BE2C (cell line): ENCODE data around the gene MAMLD1.

Experiments used
- DNase-seq: peaks from one replicate; pipeline ENCODE4 v3.0.0-alpha.2; 2020
- H3K27me3 ChIP-seq: fragments of 250-450 bp; sonication (Bioruptor Pico); 2 replicates; pipeline ENCODE4 v1.5.1; 2020; ENCODE audit warnings: mild to moderate bottlenecking
- H3K36me3 ChIP-seq: fragments of 250-450 bp; sonication (Bioruptor Pico); 2 replicates; pipeline ENCODE4 v1.5.1; 2020; ENCODE audit warnings: mild to moderate bottlenecking
- H3K4me1 ChIP-seq: fragments of 250-450 bp; sonication (Bioruptor Pico); 2 replicates; pipeline ENCODE4 v1.5.1; 2020
- H3K4me3 ChIP-seq: 2 replicates; pipeline ENCODE4 v1.5.1; 2011; ENCODE audit warnings: low read depth, low read length
- H3K9me3 ChIP-seq: fragments of 250-450 bp; sonication (Bioruptor Pico); 2 replicates; pipeline ENCODE4 v1.5.1; 2020
- TF ChIP-seq, protein P1 (sequence below): IDR thresholded peaks from 2 replicates; pipeline ENCODE4 v1.5.1; 2012; ENCODE audit warnings: mild to moderate bottlenecking, low read depth, low read length

The MAMLD1 gene

DNA sequence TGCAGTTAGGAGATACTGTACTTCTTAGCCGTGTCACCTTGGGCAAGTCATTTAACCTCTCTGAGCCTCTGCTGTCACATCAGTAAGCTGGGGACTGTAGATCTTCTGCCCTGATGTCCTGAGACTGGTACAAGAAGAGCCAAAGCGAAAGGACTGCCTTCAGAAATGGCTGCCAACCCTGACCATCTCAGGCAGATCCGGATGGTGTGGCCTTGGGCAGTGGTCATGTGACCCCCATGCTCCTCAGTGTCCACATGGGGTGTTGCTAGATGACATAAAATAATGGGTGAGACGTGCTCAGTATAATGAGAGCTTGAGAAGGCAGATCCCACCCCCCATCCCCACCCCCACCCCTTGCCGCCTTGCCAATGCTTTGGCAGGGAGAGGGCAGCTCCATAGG lies 144.9 kb downstream of the MAMLD1 start:
- Histone ChIP-seq H3K4me1 (no peaks in the 10 kb centered on the region), H3K4me3 (no peak overlapping the region), H3K36me3 (no peaks in the 10 kb centered on the region), H3K27me3 (no peaks in the 10 kb centered on the region), H3K9me3 (no peaks in the 10 kb centered on the region)
- no peak for DNase-seq
- TF ChIP-seq, protein P1, sequence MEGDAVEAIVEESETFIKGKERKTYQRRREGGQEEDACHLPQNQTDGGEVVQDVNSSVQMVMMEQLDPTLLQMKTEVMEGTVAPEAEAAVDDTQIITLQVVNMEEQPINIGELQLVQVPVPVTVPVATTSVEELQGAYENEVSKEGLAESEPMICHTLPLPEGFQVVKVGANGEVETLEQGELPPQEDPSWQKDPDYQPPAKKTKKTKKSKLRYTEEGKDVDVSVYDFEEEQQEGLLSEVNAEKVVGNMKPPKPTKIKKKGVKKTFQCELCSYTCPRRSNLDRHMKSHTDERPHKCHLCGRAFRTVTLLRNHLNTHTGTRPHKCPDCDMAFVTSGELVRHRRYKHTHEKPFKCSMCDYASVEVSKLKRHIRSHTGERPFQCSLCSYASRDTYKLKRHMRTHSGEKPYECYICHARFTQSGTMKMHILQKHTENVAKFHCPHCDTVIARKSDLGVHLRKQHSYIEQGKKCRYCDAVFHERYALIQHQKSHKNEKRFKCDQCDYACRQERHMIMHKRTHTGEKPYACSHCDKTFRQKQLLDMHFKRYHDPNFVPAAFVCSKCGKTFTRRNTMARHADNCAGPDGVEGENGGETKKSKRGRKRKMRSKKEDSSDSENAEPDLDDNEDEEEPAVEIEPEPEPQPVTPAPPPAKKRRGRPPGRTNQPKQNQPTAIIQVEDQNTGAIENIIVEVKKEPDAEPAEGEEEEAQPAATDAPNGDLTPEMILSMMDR = no peak

DNA sequence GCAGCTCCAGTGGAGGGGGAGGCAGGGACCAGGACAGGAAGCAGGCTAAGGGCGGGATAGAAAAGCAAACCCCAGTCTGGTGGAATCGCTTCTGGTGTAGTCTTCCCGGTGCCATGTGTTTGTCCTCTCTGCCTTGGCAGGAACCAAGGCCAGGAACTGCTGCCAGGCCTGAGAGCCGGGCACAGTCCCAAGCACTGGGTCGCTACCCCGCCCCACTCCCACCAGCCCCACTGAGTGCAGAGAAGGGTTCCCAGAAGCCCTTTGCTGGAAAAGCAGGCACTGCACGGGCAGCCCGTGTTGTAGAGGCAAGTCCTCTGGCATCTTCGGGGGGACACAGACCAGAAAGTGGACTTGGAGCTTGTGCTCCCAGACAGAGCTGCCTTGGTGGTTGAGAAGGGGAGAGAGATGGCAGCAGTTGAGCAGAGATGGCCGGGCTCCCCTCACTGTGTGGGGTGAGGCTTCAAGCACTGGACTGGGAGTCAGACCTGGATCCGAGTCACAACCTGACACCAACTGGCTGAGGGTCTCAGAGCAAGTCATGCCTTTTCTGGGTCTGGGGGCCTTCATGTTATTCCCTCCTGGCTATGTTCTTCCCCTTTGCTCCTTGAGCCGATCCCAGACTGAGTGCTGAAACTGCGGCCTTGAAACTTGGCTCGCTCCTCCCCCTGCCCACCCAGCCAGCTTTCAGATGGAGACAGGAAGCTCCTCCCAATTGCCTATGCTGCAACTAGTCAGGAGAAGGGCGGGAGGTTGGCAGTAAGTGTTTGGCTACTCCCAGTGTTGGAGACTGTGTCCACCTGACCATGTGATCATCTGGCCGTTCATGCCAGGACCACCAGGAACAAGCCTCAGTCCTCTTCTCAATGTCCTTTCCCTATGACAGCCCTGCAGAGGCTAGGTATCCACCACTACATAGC lies 145.6 kb downstream of the MAMLD1 start:
- TF ChIP-seq, protein P1 = no peak
- no peaks in the 10 kb centered on the region for H3K27me3 ChIP-seq
- no peaks in the 10 kb centered on the region for H3K36me3 ChIP-seq
- H3K4me3 ChIP-seq = no peak overlapping the region
- H3K9me3 ChIP-seq = no peaks in the 10 kb centered on the region
- H3K4me1 ChIP-seq = no peaks in the 10 kb centered on the region
- no peak for DNase-seq

DNA sequence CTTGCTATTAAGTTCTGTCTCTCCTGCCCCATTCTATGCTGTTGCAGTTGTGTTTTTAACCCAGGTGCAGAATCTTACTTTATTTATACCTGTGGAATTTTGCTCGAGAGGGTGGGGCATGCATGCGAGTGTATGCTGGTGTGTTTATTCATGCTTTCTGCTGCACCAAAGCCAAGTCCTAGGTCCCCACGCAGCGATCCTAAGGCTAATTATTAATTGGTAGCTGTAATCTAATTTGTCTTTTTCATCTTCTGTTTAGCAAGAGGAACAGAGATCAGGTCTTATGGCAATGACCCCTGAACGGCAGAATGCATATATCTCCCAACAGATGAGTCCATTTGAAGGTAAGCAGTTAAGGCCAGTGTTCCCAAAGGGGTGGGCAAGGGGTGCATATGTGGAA lies 146.6 kb downstream of the MAMLD1 start:
- Histone ChIP-seq H3K4me3 (no peak overlapping the region), H3K4me1 (no peaks in the 10 kb centered on the region), H3K27me3 (no peaks in the 10 kb centered on the region), H3K9me3 (no peaks in the 10 kb centered on the region), H3K36me3 (no peaks in the 10 kb centered on the region)
- TF ChIP-seq, protein P1 = no peak
- DNase-seq = no peak

DNA sequence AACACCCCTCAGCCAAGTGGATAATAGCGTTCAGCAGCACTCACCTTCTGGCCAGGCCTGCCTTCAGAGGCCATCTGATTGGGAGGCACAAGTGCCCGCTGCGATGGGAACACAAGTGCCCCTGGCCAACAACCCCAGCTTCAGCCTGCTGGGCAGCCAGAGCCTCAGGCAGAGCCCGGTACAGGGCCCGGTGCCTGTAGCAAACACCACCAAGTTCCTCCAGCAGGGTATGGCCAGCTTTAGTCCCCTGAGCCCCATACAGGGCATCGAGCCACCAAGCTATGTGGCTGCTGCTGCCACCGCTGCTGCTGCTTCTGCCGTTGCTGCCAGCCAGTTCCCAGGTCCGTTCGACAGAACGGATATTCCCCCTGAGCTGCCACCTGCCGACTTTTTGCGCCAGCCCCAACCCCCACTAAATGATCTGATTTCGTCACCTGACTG lies 149.4 kb downstream of the MAMLD1 start:
- Histone ChIP-seq H3K36me3 (no peaks in the 10 kb centered on the region), H3K27me3 (no peaks in the 10 kb centered on the region), H3K4me3 (no peak overlapping the region), H3K9me3 (no peaks in the 10 kb centered on the region), H3K4me1 (no peaks in the 10 kb centered on the region)
- no peak for DNase-seq
- TF ChIP-seq, protein P1 = no peak

DNA sequence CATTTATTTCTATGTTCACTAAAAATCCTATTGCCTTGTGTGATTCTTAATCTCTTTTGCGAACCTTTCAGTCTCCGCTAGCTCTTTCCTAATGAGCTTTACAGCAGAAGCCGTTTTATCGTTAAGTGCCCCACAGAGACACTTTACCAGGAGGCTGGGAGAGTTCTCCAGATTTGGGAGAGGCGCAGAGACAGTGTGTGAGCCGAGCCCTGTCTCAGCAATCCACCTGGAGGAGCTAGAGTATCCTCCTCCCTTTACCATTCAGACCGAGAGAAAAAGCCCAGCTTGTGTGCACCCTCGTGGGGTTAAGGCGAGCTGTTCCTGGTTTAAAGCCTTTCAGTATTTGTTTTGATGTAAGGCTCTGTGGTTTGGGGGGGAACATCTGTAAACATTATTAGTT lies 150.4 kb downstream of the MAMLD1 start:
- DNase-seq = no peak
- TF ChIP-seq, protein P1 = no peak
- no peaks in the 10 kb centered on the region for H3K9me3 ChIP-seq

DNA sequence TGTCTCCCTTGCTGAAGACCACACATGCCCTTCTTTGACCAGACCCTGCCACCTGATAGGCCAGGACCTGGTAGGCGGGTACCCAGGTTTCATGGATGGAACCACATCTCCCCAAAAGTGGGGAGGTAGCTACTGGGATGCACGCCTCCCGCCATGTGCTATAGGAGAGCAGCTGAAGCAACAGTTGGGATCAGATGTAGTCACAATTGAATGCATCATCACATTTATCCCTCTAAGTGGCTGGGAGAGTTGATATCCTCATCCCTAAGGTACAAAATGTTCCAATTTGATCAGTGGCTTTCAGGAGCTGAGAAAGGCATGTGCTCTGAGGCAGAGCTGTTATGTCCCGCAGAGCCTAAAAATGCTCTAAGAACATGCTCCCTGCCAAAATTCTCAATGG lies 151.3 kb downstream of the MAMLD1 start:
- Histone ChIP-seq H3K9me3 (no peaks in the 10 kb centered on the region), H3K27me3 (no peaks in the 10 kb centered on the region), H3K4me1 (no peaks in the 10 kb centered on the region), H3K4me3 (no peak overlapping the region), H3K36me3 (no peaks in the 10 kb centered on the region)
- TF ChIP-seq, protein P1 = no peak
- DNase-seq = no peak

More for the DNA sequence above, 150.4 kb downstream of the MAMLD1 start:
- Histone ChIP-seq H3K27me3 (no peaks in the 10 kb centered on the region), H3K4me3 (no peak overlapping the region), H3K36me3 (no peaks in the 10 kb centered on the region), H3K4me1 (no peaks in the 10 kb centered on the region)
